Hippocampal formation (tissue), 2 donors: ENCODE results near the gene LRRN2.
"Not testable (repeated sequence)": the region's sequence is repeated elsewhere in the genome, so short reads cannot be mapped to it uniquely, and the experiment has no call there.

Experiments used
- DNase-seq, 2 donors: peaks; one replicate each; lab custom pipeline; 2025; lab: John Stamatoyannopoulos, UW

Gene LRRN2

DNA sequence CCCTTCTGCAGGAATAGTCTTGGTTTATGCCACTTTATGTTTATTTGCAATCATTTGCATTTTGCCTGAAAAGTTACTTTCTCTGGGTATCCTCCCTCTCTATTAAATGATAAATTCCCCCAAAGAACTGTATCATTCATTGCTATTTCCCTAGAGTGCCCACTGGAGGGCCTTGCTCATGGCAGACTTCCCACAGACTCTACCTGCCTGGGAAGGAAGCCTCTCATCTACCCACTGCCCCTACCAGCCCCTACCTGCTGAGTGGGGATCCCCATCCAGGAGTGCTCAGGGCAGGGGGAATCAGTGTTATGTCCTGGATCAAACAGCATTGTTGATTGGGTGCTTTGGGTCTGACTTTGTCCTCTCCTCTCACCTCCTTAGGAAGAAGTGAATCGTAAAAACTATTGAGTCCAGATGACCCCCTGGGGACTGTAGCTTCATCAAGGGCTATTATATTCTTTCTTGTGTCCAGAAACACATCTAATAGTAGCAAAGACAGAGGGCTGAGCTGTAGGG is 6.8 kb upstream of the LRRN2 start:
- no peak for DNase-seq

- DNase-seq = not testable (repeated sequence)
Measured at GRCh38 chr1:204691328-204691730, 5.8 kb upstream of the LRRN2 start.

GRCh38 chr1:204688776-204689175 is 3.2 kb upstream of the LRRN2 start:
- no peak for DNase-seq

- DNase-seq = no peak
Measured at GRCh38 chr1:204688007-204688406, 2.5 kb upstream of the LRRN2 start.

DNA sequence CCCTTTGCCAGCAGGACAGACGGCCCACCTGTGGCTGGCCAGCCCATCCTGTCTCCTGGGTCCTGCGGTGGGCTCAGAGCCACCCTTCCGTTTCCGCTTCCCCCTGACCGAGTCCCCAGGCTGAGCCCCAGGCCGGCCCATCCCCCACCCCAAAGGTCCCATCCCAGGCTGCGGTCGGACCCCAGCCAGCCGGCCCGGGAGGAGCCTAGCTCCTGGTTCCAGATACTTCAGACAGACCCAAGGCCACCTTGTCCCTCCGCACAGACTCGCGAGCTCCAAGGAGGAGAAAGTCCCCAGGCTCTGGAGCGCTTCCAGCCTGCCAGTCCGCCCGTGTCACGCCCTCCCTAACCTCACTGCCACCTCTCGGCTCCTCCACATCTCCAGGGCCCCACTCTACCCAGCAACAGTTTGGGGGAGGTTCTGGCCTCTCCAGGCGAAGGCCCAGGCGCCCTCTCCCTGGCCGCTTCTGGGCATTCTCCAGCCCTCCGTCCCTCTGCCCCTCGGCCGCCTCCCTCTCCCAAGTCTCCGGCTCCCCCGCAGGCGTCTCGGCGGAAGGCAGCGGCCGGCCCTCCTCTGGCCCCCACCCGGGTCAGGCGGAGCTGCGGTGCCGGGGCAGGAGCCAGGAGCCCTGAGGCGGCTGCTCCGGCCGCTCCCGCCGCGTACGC is 835 bp downstream of the LRRN2 start:
- DNase-seq = no peak

- DNase-seq = no peak
Measured at GRCh38 chr1:204684206-204684570, 1.4 kb downstream of the LRRN2 start.

- no peak for DNase-seq
Measured at GRCh38 chr1:204683284-204684205, 2.0 kb downstream of the LRRN2 start.

- DNase-seq = no peak
Measured at GRCh38 chr1:204680461-204680860, 5.1 kb downstream of the LRRN2 start.

GRCh38 chr1:204680051-204680450 is 5.5 kb downstream of the LRRN2 start:
- DNase-seq = no peak

GRCh38 chr1:204678721-204679475 is 6.6 kb downstream of the LRRN2 start:
- DNase-seq = no peak

DNA sequence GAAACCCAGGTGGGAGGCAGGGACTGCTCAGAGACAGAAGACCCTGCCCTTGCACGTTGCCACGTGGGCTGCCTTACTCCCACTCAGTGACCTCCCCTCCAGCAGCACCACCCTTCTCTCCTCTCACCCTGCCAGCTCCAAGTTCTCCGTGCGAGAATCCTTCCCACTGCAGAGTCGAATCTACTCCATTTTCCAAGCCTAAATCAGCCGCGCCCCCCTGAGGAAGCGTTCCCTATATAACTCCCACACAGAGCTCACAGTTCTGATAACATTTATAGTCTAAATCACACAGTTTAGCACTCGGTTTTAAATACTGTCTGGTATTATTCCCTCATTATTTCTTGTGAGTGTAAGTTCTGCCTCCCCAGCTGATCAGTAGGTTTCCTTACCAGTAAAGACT is 7.7 kb downstream of the LRRN2 start:
- no peak for DNase-seq

DNA sequence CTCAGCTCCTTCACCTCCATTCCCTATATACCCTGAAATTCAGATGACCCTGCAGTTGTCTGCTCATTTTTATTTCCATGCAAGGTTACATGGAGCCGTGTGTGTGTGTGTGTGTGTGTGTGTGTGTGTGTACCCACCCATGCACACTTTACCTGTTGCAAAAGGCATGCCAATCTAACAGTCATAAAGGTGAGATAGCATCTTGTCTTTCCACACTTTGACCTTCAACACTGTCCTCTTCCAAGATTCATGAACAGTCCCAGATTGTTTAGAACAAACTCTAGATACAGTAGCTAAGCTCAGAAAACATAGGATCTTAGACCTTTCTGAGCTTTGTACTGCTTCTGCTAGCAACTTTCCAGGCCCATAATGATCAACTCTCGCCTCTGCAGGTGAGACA is 9.5 kb downstream of the LRRN2 start:
- DNase-seq = no peak

- DNase-seq = no peak
Measured at GRCh38 chr1:204673909-204674649, 11.5 kb downstream of the LRRN2 start.

GRCh38 chr1:204673209-204673608 is 12.3 kb downstream of the LRRN2 start:
- no peak for DNase-seq

GRCh38 chr1:204672482-204673121 is 12.9 kb downstream of the LRRN2 start:
- peak in 1 of 2 donors; percentile 22 for DNase-seq

GRCh38 chr1:204672069-204672468 is 13.5 kb downstream of the LRRN2 start:
- no peak for DNase-seq

- peak in 1 of 2 donors; percentile 65 for DNase-seq
Measured at GRCh38 chr1:204670152-204670927, 15.2 kb downstream of the LRRN2 start.

DNA sequence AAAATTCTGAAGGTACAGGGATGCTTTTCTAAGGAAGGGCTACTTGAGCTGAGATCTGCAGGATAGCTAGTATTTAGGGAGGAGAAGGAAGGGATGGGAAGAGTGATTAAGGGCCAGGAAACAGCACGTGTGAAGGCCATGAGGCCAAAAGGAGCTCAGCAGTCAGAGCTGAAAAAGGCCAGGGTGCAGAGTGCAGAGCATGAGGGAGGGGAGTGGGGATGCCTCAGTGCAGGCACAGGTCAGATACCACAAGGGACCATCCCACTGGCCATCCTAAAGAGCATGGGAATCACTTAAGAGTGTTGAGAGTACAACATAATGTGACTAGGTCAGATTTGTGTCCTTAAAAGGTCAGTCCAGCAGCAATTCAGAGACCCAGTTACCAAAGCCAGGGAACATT is 16.0 kb downstream of the LRRN2 start:
- DNase-seq = no peak

DNA sequence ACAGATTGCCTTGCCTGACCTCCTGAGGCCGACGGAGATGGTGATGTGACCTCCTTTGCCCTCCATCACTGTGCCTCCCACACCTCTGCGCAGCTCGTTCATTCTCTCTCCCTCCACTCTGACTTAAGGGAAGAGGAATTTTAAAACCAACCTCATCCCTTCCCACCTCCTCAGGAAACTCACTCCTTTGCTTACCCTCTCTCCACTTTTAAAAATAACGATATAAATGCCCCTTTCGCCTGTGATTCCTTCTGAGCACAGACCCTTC is 21.2 kb downstream of the LRRN2 start:
- no peak for DNase-seq

DNA sequence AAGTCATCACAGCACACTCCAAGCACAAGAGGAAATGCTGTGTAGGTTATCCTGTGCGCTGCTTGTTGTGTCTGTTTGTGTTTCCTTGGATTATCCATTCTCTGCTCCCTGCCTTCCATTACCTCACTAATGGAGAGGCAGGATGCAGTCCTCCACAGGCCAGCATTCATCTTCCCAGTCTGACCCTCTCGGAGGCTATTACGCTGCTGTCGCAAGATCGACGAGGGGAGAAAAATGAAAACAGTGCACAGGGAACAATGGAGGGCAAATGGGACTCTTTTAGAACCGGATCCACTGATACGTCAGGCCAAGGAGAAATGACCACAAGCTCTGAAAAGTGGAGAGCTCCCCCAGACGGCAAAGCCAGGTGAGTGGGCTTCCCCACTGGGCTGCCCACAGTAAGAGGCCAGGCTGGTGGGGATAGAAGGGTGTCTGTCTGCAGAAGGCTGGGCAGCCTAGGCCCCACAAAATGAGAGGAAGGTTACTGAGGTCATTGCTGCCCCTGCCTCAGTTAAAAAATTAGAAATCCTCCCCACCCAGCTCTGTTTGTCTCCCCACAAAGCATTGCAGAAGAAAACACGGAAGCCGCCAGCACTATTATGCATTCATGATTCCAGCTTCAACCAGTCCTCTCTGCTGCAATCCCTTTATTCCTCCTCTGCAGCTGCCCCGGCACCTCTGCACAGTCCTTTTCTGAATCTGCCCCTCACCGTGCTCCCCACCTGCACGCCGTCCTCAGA is 21.7 kb downstream of the LRRN2 start:
- no peak for DNase-seq
